OCI-LY3 (cell line): Measurements from ENCODE around the gene LYSMD1.
"Not testable (repeated sequence)": the region's sequence is repeated elsewhere in the genome, so short reads cannot be mapped to it uniquely, and the experiment has no call there.

Experiments
- H2AFZ ChIP-seq: fragments of 200-600, 300-600 bp; shearing (Covaris generic); 2 replicates; pipeline ENCODE4 v1.6.0; 2014; ENCODE audit warnings: antibody characterized with exemption, low read depth, low read length
- H3K27ac ChIP-seq: fragments of 200-600, 300-600 bp; sonication (generic); 2 replicates; pipeline ENCODE4 v1.5.1; 2014; ENCODE audit warnings: mild to moderate bottlenecking, low read length, moderate library complexity, mixed read lengths
- H3K27me3 ChIP-seq: fragments of 200-600, 300-600 bp; sonication (generic); 2 replicates; pipeline ENCODE4 v1.6.1; 2014; ENCODE audit warnings: low read depth, low read length, mixed read lengths
- H3K36me3 ChIP-seq: fragments of 200-600, 300-600 bp; sonication (generic); replicated peaks from 2 replicates; pipeline ENCODE3; 2014; ENCODE audit warnings: low read depth, low read length, mixed read lengths
- H3K4me1 ChIP-seq: fragments of 300-600, 200-600 bp; sonication (generic); 2 replicates; pipeline ENCODE4 v1.6.1; 2014; ENCODE audit warnings: low read length, mixed read lengths
- H3K4me2 ChIP-seq: fragments of 200-600, 300-600 bp; sonication (generic); 2 replicates; pipeline ENCODE4 v1.6.1; 2014; ENCODE audit warnings: low read length, mixed read lengths
- H3K4me3 ChIP-seq: fragments of 300-600, 200-600 bp; sonication (generic); 2 replicates; pipeline ENCODE4 v1.5.1; 2014; ENCODE audit warnings: antibody characterized with exemption, mild to moderate bottlenecking, low read length, moderate library complexity
- H3K79me2 ChIP-seq: fragments of 300-600, 200-600 bp; shearing (Covaris generic); 2 replicates; pipeline ENCODE4 v1.6.1; 2014; ENCODE audit warnings: mild to moderate bottlenecking, low read length, mixed read lengths
- H3K9ac ChIP-seq: fragments of 300-600, 200-600 bp; shearing (Covaris generic); 2 replicates; pipeline ENCODE4 v1.6.0; 2014; ENCODE audit warnings: mild to moderate bottlenecking, low read length, moderate library complexity
- H3K9me3 ChIP-seq: fragments of 200-600, 300-600 bp; shearing (Covaris generic); 2 replicates; pipeline ENCODE4 v1.6.1; 2014; ENCODE audit warnings: low read length, mixed read lengths; ENCODE audit not compliant: insufficient read depth
- H4K20me1 ChIP-seq: fragments of 200-600, 300-600 bp; sonication (generic); 2 replicates; pipeline ENCODE4 v1.6.1; 2016; ENCODE audit warnings: low read length, mixed read lengths; ENCODE audit not compliant: insufficient read depth
- CTCF ChIP-seq: fragments of 200-600, 300-600 bp; sonication (generic); IDR thresholded peaks from 2 replicates; pipeline ENCODE4 v1.5.1; 2014; ENCODE audit warnings: antibody characterized with exemption, low read length, low read depth
- EZH2phosphoT487 ChIP-seq: fragments of 200-600 bp; shearing (Covaris generic); IDR thresholded peaks from 2 replicates; pipeline ENCODE4 v1.6.1; 2018; ENCODE audit warnings: antibody characterized with exemption, mixed run types, low read depth

LYSMD1 gene

DNA sequence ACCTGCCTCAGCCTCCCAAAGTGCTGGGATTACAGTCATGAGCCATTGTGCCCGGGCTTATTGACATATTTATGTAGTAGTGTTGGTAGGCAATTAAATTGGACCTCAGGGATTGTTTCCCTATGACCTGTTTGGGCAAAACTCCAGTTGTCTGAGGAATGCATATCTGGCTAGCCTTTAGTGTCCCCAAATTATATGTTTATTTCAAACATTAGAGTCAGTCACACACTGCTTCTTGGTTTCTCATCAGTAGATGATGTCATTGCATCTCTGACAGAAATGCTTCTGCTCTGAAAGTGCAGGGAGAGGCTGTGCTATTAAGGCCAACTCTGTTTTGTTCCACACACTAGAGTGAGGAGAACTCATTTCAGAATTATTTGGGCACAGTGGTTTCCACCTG, 45.1 kb upstream of the LYSMD1 start:
- peaks cover 16% of the 10 kb centered on the region for H3K4me1 ChIP-seq
- peaks cover 39% of the 10 kb centered on the region for H3K36me3 ChIP-seq
- no peaks in the 10 kb centered on the region for H3K9me3 ChIP-seq
- H3K9ac ChIP-seq = no peak overlapping the region
- no peak overlapping the region for H3K4me2 ChIP-seq
- H3K4me3 ChIP-seq = no peak overlapping the region
- peaks cover 43% of the 10 kb centered on the region for H4K20me1 ChIP-seq
- no peak overlapping the region for H3K27ac ChIP-seq
- H3K79me2 ChIP-seq = peaks cover 100% of the 10 kb centered on the region
- H3K27me3 ChIP-seq = no peaks in the 10 kb centered on the region
- H2AFZ ChIP-seq = no peak overlapping the region
- no peak for TF ChIP-seq CTCF
- no peak for TF ChIP-seq EZH2phosphoT487

GRCh38 chr1:151205381-151205965, 39.8 kb upstream of the LYSMD1 start:
- Histone ChIP-seq H3K4me1 (peaks cover 16% of the 10 kb centered on the region), H3K79me2 (peaks cover 100% of the 10 kb centered on the region), H4K20me1 (peaks cover 46% of the 10 kb centered on the region), H3K36me3 (peaks cover 50% of the 10 kb centered on the region)
- not testable (repeated sequence) for H2AFZ ChIP-seq, H3K27ac ChIP-seq, H3K4me3 ChIP-seq, H3K9me3 ChIP-seq, H3K27me3 ChIP-seq, H3K4me2 ChIP-seq, H3K9ac ChIP-seq

DNA sequence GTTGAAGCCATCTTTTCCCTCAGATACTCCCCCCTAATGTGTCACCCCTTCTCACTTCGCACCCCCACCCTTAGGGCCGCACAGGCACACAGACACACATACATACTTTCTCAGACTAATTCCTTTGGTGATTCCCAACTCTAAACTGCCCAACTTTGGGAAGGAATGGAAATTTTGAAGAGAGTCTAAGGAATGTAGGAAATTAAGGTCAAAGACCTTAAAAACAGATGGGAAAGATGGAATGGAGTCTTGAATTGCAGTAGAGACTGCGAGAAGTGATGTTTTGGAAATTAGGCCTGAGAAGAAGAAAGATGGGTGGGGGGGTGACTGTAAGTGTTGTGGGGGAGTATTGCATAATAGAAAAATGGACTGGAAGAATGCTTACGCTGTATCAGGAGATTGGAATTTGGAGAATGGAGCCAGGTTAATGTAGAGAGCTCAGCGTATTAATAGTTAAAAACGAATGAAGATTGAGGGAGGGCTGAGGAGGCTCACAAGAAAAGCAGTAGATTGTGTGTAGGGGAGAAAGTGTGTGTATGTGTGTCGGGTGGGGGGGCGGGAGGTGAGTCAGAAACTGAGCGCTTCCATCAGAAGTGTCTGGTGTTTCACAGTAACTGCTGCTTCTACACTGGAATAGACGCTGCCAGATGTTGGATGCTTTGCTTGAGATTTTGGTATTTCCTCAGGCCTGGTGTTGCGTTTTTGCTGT, 34.3 kb upstream of the LYSMD1 start:
- H3K4me2 ChIP-seq = peak overlapping the region; percentile 100
- TF ChIP-seq EZH2phosphoT487 (no peak), CTCF (no peak)
- H3K27me3 ChIP-seq = 0 out of 2 replicates have a peak, but pooled peaks cover 2% of the 10 kb centered on the region
- no peaks in the 10 kb centered on the region for H3K9me3 ChIP-seq
- peaks cover 30% of the 10 kb centered on the region for H3K36me3 ChIP-seq
- H2AFZ ChIP-seq = no peak overlapping the region
- H3K79me2 ChIP-seq = peaks cover 68% of the 10 kb centered on the region
- H4K20me1 ChIP-seq = peaks cover 41% of the 10 kb centered on the region
- peaks cover 33% of the 10 kb centered on the region for H3K4me1 ChIP-seq
- peak overlapping the region; percentile 97 for H3K9ac ChIP-seq
- H3K27ac ChIP-seq = peak overlapping the region; percentile 86
- peak overlapping the region; percentile 97 for H3K4me3 ChIP-seq

DNA sequence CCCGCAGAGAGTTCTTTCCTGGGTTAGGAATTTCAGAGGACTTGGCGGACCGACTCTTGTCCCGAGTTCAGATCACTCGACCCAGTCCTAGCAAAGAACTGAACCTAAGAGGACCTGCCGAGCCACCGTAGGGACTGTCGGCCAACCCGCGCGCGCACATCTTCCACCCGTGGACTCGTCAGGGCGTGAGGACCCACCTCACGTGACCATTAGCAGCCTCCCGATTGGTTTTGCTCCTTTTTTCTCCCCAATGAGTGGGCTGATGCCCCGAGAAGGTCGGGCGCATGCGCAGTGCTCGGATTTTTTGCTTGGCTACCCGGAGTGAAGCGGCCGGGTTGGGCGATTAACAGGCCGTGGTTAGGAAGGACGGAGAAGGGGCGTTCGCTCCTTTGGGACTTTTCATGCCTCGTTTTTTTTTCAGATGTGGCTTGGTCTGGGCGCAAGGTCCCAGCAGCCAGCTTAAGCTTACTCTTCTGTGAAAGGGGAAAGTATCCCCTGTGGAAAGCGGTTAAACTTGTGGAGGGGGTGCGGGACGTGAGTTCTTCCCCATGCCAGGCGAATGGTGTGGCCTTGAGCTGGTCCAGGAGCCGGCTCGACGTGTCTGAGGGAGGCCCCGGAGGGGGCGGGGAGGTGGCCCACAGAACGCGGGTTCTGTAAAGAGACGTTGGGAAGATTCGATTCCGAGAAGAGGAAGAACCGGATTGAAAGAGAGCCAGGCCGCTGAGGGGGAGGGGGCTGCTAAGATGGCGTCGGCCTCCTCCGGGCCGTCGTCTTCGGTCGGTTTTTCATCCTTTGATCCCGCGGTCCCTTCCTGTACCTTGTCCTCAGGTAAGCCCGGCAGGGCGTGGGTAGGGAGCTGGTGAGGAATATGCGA, 32.8 kb upstream of the LYSMD1 start, which contains the start of gene PIP5K1A:
PIP5K1A (plus strand) TSS at position 299 of the 874 bp plus-strand sequence; CDS start at position 744, 445 bp downstream.
- TF ChIP-seq EZH2phosphoT487 (no peak), CTCF (no peak)
- H4K20me1 ChIP-seq = peaks cover 29% of the 10 kb centered on the region
- H3K27ac ChIP-seq = peak within 1 kb of the TSS; percentile 86
- no peaks in the 10 kb centered on the region for H3K9me3 ChIP-seq
- H3K27me3 ChIP-seq = peaks cover 9% of the 10 kb centered on the region
- H3K36me3 ChIP-seq = peaks cover 18% of the 10 kb centered on the region
- peaks cover 33% of the 10 kb centered on the region for H3K4me1 ChIP-seq
- H3K9ac ChIP-seq = peak within 1 kb of the TSS; percentile 97
- H3K4me3 ChIP-seq = peak within 1 kb of the TSS; percentile 97
- peak within 1 kb of the TSS; percentile 65 for H2AFZ ChIP-seq
- peaks cover 52% of the 10 kb centered on the region for H3K79me2 ChIP-seq
- peak within 1 kb of the TSS; percentile 100 for H3K4me2 ChIP-seq
